K562 (cell line): ENCODE results near the gene PGLYRP4. TPM values are rescaled to one million over a fixed set of nuclear protein-coding genes. Genes with fewer than 3 reads are reported as not detected.

ENCODE experiments used
- ATF1 ChIP-seq, 2 experiments: fragments of 450-650 bp in 1 of 2; IDR thresholded peaks; 2 replicates each; pipeline ENCODE4 v1.6.1; 2016; ENCODE audit warnings: missing compliant biosample characterization in 1 of 2, missing genetic modification characterization in 1 of 2
- CBFA2T2 ChIP-seq: fragments of 450-650 bp; conservative IDR thresholded peaks from 2 replicates; pipeline ENCODE4 v1.6.1; 2017; ENCODE audit warnings: mild to moderate bottlenecking
- CCNT2 ChIP-seq: IDR thresholded peaks from 2 replicates; pipeline ENCODE4 v1.6.1; 2011; ENCODE audit warnings: borderline replicate concordance, low read depth, mild to moderate bottlenecking, moderate library complexity, mixed read lengths, low read length; ENCODE audit not compliant: insufficient read length; ENCODE audit errors: extremely low read depth
- NR4A1 ChIP-seq, 2 experiments: fragments of 250-450 bp in 1 of 2; fragments of 450-650 bp in 1 of 2; sonication (Bioruptor Pico) in 1 of 2; IDR thresholded peaks; 2 replicates each; pipeline versions ENCODE4 v1.4.0 to v1.6.1; 2016 to 2020; ENCODE audit warnings: mild to moderate bottlenecking in 2 of 2, missing compliant biosample characterization in 1 of 2, missing genetic modification characterization in 1 of 2, moderate library complexity in 1 of 2
- PCBP2 ChIP-seq: fragments of 200-400 bp; formaldehyde crosslinking; IDR thresholded peaks from 2 replicates; pipeline ENCODE4 v1.6.1; 2018; ENCODE audit warnings: low read length, low read depth, mild to moderate bottlenecking, moderate library complexity; ENCODE audit not compliant: poor library complexity, severe bottlenecking
- PKNOX1 ChIP-seq: fragments of 450-650 bp; IDR thresholded peaks from 2 replicates; pipeline ENCODE4 v1.6.1; 2016
- PML ChIP-seq: IDR thresholded peaks from 2 replicates; pipeline ENCODE4 v1.6.1; 2012; ENCODE audit warnings: low read length, inconsistent platforms
- TARDBP ChIP-seq: fragments of 450-650 bp; IDR thresholded peaks from 2 replicates; pipeline ENCODE4 v1.6.1; 2016
- ZNF175 ChIP-seq: fragments of 200-800 bp; sonication (Bioruptor generic); IDR thresholded peaks from 2 replicates; pipeline ENCODE4 v1.6.1; 2016; ENCODE audit warnings: low read depth, mild to moderate bottlenecking, missing genetic modification characterization, missing compliant biosample characterization
- ZNF232 ChIP-seq: sonication (generic); formaldehyde crosslinking; IDR thresholded peaks from 2 replicates; pipeline ENCODE4 v1.8.0; 2022; ENCODE audit warnings: mild to moderate bottlenecking, missing genetic modification reagents
- ZNF239 ChIP-seq: fragments of 250-450 bp; sonication (Bioruptor Pico); IDR thresholded peaks from 2 replicates; pipeline ENCODE4 v1.4.0; 2020; ENCODE audit warnings: mild to moderate bottlenecking
- ZNF561 ChIP-seq: fragments of 450-650 bp; formaldehyde crosslinking; conservative IDR thresholded peaks from 2 replicates; pipeline ENCODE4 v1.4.0; 2020; ENCODE audit warnings: mild to moderate bottlenecking, moderate library complexity
- ZNF778 ChIP-seq: fragments of 450-650 bp; formaldehyde crosslinking; IDR thresholded peaks from 2 replicates; pipeline ENCODE4 v1.4.0; 2020; ENCODE audit warnings: mild to moderate bottlenecking, moderate library complexity
- polyA plus RNA-seq, 8 experiments: library from polyadenylated mRNA; depleted of rRNA in 4 of 8; stranded (reverse) in 5 of 8; unstranded in 3 of 8; fragments of >200 nt; fragmentation: Nextera tagmentation in 2 of 8; fragmentation: Illumina TruSeq in 1 of 8; extraction: Ambion mirVana in 2 of 8; extraction: Trizol in 1 of 8; gene quantifications; 2 replicates each; pipeline versions ENCODE4 v1.2.1 to v1.2.3, GENCODE V29; 2011 to 2014; ENCODE audit warnings: inconsistent platforms in 1 of 8, missing spikeins in 1 of 8
- total RNA-seq, 7 experiments: library from RNA; depleted of rRNA in 6 of 7; stranded (reverse); fragments of >200 nt in 6 of 7; fragmentation: Illumina TruSeq in 2 of 7; extraction: Trizol in 2 of 7; gene quantifications; 2 replicates each; pipeline versions ENCODE4 v1.2.1 to v1.2.3, GENCODE V29; 2011 to 2021; ENCODE audit warnings: low replicate concordance in 1 of 7
- TF ChIP-seq, protein P1 (sequence below): fragments of 450-650 bp; conservative IDR thresholded peaks from 2 replicates; pipeline ENCODE4 v1.6.1; 2016; ENCODE audit warnings: missing genetic modification characterization, low read depth, mild to moderate bottlenecking, control low read depth, missing compliant biosample characterization
- TF ChIP-seq, protein P2 (sequence below): fragments of 450-650 bp; IDR thresholded peaks from 2 replicates; pipeline ENCODE4 v1.6.1; 2016; ENCODE audit warnings: low read depth

The PGLYRP4 gene
- total and polyA plus RNA-seq, 9 of the 15 experiments (the other 6 are each of a cell fraction or from before 2014, with no cell fraction given): 0.06 to 0.13 (median 0.11) TPM; not detected in 6

GRCh38 chr1:153343811-153344717, 4.6 kb downstream of the PGLYRP4 start (continued):
- TF ChIP-seq PKNOX1 (peak; percentile 54), TARDBP (peak; percentile 99), PML (peak; percentile 99), ZNF778 (CRISPR knock-in tag) (no peak), ATF1 (CRISPR knock-in tag; IDR thresholded peaks at IDR 0.05) (no peak), ATF1 (tag; IDR thresholded peaks at IDR 0.05) (peak; percentile 87), CCNT2 (peak; percentile 90), ZNF175 (CRISPR knock-in tag) (peak; percentile 99), NR4A1 (CRISPR knock-in tag; IDR thresholded peaks at IDR 0.05) (peak; percentile 77; the same call in 1 of the 2 replicates), NR4A1 (tag; IDR thresholded peaks at IDR 0.05) (peak; percentile 98), ZNF239 (peak; percentile 78), ZNF232 (CRISPR knock-in tag) (no peak), PCBP2 (no peak), ZNF561 (CRISPR knock-in tag) (no peak), CBFA2T2 (peak; percentile 100)
- TF ChIP-seq, protein P1, sequence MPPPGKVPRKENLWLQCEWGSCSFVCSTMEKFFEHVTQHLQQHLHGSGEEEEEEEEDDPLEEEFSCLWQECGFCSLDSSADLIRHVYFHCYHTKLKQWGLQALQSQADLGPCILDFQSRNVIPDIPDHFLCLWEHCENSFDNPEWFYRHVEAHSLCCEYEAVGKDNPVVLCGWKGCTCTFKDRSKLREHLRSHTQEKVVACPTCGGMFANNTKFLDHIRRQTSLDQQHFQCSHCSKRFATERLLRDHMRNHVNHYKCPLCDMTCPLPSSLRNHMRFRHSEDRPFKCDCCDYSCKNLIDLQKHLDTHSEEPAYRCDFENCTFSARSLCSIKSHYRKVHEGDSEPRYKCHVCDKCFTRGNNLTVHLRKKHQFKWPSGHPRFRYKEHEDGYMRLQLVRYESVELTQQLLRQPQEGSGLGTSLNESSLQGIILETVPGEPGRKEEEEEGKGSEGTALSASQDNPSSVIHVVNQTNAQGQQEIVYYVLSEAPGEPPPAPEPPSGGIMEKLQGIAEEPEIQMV: peak; percentile 76
- TF ChIP-seq, protein P2, sequence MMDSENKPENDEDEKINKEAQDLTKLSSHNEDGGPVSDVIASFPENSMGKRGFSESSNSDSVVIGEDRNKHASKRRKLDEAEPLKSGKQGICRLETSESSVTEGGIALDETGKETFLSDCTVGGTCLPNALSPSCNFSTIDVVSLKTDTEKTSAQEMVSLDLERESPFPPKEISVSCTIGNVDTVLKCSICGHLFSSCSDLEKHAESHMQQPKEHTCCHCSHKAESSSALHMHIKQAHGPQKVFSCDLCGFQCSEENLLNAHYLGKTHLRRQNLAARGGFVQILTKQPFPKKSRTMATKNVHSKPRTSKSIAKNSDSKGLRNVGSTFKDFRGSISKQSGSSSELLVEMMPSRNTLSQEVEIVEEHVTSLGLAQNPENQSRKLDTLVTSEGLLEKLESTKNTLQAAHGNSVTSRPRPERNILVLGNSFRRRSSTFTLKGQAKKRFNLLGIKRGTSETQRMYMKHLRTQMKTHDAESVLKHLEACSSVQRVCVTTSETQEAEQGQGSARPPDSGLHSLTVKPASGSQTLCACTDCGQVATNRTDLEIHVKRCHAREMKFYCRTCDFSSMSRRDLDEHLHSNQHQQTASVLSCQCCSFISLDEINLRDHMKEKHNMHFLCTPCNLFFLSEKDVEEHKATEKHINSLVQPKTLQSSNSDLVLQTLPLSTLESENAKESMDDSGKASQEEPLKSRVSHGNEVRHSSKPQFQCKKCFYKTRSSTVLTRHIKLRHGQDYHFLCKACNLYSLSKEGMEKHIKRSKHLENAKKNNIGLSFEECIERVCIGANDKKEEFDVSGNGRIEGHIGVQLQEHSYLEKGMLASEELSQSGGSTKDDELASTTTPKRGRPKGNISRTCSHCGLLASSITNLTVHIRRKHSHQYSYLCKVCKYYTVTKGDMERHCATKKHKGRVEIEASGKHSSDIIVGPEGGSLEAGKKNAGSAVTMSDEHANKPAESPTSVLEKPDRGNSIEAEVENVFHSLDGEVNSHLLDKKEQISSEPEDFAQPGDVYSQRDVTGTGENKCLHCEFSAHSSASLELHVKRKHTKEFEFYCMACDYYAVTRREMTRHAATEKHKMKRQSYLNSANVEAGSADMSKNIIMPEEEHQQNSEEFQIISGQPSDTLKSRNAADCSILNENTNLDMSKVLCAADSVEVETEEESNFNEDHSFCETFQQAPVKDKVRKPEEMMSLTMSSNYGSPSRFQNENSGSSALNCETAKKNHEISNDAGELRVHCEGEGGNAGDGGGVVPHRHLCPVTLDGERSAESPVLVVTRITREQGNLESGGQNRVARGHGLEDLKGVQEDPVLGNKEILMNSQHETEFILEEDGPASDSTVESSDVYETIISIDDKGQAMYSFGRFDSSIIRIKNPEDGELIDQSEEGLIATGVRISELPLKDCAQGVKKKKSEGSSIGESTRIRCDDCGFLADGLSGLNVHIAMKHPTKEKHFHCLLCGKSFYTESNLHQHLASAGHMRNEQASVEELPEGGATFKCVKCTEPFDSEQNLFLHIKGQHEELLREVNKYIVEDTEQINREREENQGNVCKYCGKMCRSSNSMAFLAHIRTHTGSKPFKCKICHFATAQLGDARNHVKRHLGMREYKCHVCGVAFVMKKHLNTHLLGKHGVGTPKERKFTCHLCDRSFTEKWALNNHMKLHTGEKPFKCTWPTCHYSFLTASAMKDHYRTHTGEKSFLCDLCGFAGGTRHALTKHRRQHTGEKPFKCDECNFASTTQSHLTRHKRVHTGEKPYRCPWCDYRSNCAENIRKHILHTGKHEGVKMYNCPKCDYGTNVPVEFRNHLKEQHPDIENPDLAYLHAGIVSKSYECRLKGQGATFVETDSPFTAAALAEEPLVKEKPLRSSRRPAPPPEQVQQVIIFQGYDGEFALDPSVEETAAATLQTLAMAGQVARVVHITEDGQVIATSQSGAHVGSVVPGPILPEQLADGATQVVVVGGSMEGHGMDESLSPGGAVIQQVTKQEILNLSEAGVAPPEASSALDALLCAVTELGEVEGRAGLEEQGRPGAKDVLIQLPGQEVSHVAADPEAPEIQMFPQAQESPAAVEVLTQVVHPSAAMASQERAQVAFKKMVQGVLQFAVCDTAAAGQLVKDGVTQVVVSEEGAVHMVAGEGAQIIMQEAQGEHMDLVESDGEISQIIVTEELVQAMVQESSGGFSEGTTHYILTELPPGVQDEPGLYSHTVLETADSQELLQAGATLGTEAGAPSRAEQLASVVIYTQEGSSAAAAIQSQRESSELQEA: peak; percentile 33; the same call in 1 of the 2 replicates
